GM21825 (cell line): ENCODE measurements around the gene NCL.
"Not testable (repeated sequence)": the region's sequence is repeated elsewhere in the genome, so short reads cannot be mapped to it uniquely, and the experiment has no call there.

ENCODE experiments used
- ATAC-seq: cut with Tn5 transposase; IDR thresholded peaks from one replicate; pipeline ENCODE4 v1.9.1; 2021; ENCODE audit warnings: mild to moderate bottlenecking, moderate library complexity; ENCODE audit not compliant: unreplicated experiment

Gene NCL

GRCh38 chr2:231467613-231468530 is 3.6 kb upstream of the NCL start:
- ATAC-seq = no peak

- ATAC-seq = no peak
Observed at GRCh38 chr2:231467016-231467545, 2.8 kb upstream of the NCL start.

GRCh38 chr2:231464576-231465540 is 574 bp upstream of the NCL start:
- peak; percentile 2 for ATAC-seq

- ATAC-seq = no peak
Observed at GRCh38 chr2:231462729-231463465, 1.4 kb downstream of the NCL start.

GRCh38 chr2:231461516-231461971 is 2.7 kb downstream of the NCL start:
- no peak for ATAC-seq

- not testable (repeated sequence) for ATAC-seq
Observed at GRCh38 chr2:231460841-231461240, 3.4 kb downstream of the NCL start.

- no peak for ATAC-seq
Observed at GRCh38 chr2:231460073-231460835, 4.0 kb downstream of the NCL start.

GRCh38 chr2:231458368-231458767 is 5.9 kb downstream of the NCL start:
- ATAC-seq = no peak

GRCh38 chr2:231457101-231457500 is 7.2 kb downstream of the NCL start:
- ATAC-seq = no peak

GRCh38 chr2:231456295-231457004 is 7.8 kb downstream of the NCL start:
- no peak for ATAC-seq

- ATAC-seq = no peak
Observed at GRCh38 chr2:231455890-231456289, 8.4 kb downstream of the NCL start.

GRCh38 chr2:231455222-231455621 is 9.1 kb downstream of the NCL start:
- ATAC-seq = no peak

GRCh38 chr2:231454361-231454791 is 9.9 kb downstream of the NCL start:
- ATAC-seq = no peak

GRCh38 chr2:231452799-231453508 is 11.3 kb downstream of the NCL start:
- ATAC-seq = no peak

- no peak for ATAC-seq
Observed at GRCh38 chr2:231450548-231450989, 13.7 kb downstream of the NCL start.

GRCh38 chr2:231449503-231450054 is 14.7 kb downstream of the NCL start:
- no peak for ATAC-seq

GRCh38 chr2:231436957-231437356 is 27.3 kb downstream of the NCL start:
- no peak for ATAC-seq

GRCh38 chr2:231433990-231434389 is 30.3 kb downstream of the NCL start:
- ATAC-seq = no peak
